GM18951 (cell line): ENCODE results near the gene SOX4.
"Not testable (repeated sequence)": the region's sequence is repeated elsewhere in the genome, so short reads cannot be mapped to it uniquely, and the experiment has no call there.

Experiments used
- POLR2A ChIP-seq: IDR thresholded peaks from 4 replicates; pipeline ENCODE4 v1.6.1; 2011; ENCODE audit warnings: mild to moderate bottlenecking; ENCODE audit not compliant: insufficient read length, insufficient read depth; ENCODE audit errors: extremely low read depth
- in situ Hi-C: fragments of 300-500 bp; cut with MboI; formaldehyde crosslinking; loops from one replicate; pipeline ENCODE4 v1.12.0; 2022; ENCODE audit warnings: low sequenced_read_pairs, mixed read lengths, inconsistent platforms; ENCODE audit not compliant: unreplicated experiment

The SOX4 gene

DNA sequence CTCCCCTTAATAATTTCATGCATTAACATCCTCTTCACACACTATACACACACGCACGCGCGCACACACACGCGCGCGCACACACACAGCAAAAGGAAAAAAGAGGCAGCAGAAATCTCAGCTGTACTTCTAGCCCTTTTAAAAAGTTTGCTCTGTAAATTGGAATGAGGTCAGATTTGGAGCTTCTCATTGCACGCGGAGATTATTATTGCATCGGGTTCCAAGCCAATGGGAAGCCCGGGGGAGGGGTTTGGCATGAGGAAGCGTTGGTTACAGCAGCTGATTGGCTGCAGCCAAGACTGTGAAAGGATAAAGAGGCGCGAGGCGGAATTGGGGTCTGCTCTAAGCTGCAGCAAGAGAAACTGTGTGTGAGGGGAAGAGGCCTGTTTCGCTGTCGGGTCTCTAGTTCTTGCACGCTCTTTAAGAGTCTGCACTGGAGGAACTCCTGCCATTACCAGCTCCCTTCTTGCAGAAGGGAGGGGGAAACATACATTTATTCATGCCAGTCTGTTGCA is at the start of gene SOX4:
Gene SOX4 (plus strand): TSS at position 340 of the 515 bp plus-strand sequence. CDS start 784 bp downstream, outside the sequence.
- TF ChIP-seq POLR2A: peak; percentile 98
- in situ Hi-C loops: loop anchor here (25.0 kb wide), 2 partner anchors 381 to 1031 kb away; no protein-coding TSS in a partner anchor

DNA sequence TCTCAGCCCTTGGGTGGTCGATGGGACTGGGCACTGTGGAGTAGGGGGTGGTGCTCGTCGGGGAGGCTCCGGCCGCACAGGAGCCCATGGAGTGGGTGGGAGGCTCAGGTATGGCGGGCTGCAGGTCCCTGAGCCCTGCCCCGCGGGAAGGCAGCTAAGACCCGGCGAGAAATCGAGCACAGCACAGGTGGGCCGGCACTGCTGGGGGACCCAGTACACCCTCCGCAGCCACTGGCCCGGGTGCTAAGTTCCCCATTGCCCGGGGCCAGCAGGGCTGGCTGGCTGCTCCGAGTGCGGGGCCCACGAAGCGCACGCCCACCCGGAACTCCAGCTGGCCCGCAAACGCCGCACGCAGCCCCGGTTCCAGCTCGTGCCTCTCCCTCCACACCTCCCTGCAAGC is 41.3 kb upstream of the SOX4 start:
- in situ Hi-C loops: not testable (repeated sequence)

GRCh38 chr6:21554286-21554685 is 39.3 kb upstream of the SOX4 start:
- in situ Hi-C loops: no loop called here
- no peak for TF ChIP-seq POLR2A

DNA sequence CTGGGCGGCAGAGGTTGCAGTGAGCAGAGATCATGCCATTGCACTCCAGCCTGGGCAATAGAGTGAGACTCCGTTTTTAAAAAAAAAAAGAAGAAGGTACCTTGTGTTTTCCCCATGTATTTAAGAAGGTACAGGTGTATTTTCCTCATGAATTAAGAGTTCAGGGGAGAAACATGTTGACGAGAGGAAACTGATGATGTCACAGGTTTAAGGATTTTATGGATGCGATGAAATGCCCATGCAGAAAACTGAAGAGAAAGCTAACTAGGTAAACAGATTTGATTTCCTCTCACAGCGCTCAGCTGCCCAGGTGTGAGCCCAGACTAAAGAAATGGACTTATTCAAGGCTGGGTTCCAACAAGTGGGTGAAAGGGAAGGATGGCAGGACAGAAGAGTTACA is 38.4 kb upstream of the SOX4 start:
- in situ Hi-C loops: no loop called here
- TF ChIP-seq POLR2A: no peak

- no peak for TF ChIP-seq POLR2A
- in situ Hi-C loops: no loop called here
These were observed 37.0 kb upstream of the SOX4 start for GRCh38 chr6:21556511-21556910.

DNA sequence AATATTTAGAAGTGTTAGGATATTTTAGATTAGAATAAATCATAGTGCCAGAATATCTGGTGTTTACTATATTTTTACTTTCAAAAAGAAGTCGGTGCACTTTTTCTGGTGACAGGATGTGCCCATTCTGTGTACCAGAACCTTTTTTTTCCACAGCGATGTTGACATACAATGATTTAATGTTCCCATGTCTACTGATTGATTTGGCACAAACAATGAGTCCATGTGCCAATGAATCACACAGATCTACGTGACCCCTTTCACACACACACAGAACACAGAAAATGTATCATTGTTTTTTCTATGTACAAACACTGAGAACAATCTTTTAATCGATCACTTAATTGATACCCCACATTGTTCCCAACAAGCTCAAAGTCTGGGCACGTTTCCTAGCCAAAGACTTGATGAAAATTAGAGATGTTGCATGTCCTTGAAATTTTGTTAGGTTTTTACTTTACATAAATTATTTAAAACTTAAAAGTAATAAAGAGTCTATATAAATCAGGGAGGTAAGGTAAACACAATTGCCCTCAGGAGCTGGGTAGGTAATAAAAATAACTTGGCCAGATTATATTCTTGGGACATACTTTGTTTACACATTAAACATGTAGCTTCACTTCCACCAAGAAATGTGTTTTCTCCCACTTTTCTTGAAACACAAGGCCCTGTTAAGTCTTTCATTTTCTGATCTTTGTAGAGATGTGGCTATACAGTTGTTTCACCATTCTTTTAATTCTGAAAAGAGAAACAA is 36.4 kb upstream of the SOX4 start:
- no peak for TF ChIP-seq POLR2A
- in situ Hi-C loops: no loop called here

GRCh38 chr6:21559238-21559637 is 34.3 kb upstream of the SOX4 start:
- in situ Hi-C loops: no loop called here
- TF ChIP-seq POLR2A: no peak

- TF ChIP-seq POLR2A: no peak
- in situ Hi-C loops: no loop called here
These were observed 33.3 kb upstream of the SOX4 start for GRCh38 chr6:21560249-21560648.

GRCh38 chr6:21565431-21565830 is 28.1 kb upstream of the SOX4 start:
- in situ Hi-C loops: no loop called here
- no peak for TF ChIP-seq POLR2A

DNA sequence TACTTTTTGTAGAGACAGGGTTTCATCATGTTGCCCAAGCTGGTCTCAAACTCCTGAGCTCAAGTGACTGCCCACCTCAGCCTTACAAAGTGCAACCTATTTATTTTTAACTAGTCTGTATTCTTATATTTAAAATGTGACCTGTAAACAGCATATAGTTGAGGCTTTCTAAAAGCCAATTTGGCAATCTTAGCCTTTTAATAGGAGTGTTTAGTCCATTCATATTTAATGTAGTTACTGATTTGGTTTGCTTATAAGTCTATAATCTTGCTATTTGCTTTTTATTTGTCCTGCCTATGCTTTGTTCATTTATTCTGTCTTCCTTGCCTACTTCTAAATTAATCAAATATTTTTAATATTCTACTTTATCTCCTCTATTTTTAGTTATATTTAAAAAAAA is 15.0 kb upstream of the SOX4 start:
- no peak for TF ChIP-seq POLR2A
- in situ Hi-C loops: loop anchor here (25.0 kb wide), 2 partner anchors 366 to 1016 kb away; no protein-coding TSS in a partner anchor

DNA sequence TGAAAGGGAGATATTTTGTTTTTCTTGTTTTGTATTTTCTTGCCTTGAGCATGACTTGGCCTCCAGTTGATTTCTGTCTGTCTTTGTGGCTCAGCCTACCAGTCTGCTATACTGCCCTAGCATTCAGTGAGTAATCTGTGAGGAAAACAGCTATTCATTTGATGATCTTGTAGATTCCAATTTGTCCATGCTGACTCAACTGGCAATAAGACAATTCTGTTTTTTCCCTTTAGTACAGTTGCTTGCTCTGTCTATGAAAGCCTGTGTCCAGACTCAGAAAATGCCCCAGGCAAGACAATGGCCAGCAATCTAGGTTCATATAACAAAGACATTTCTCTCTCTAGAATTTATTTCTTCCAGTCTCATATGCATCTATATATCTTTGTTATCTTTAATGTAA is 10.9 kb upstream of the SOX4 start:
- no peak for TF ChIP-seq POLR2A
- in situ Hi-C loops: loop anchor here (10.0 to 25.0 kb wide), 3 partner anchors 370 to 1020 kb away; no protein-coding TSS in a partner anchor

GRCh38 chr6:21586300-21586699 is 7.3 kb upstream of the SOX4 start:
- in situ Hi-C loops: loop anchor here (10.0 to 25.0 kb wide), 3 partner anchors 374 to 1024 kb away; no protein-coding TSS in a partner anchor
- TF ChIP-seq POLR2A: no peak

DNA sequence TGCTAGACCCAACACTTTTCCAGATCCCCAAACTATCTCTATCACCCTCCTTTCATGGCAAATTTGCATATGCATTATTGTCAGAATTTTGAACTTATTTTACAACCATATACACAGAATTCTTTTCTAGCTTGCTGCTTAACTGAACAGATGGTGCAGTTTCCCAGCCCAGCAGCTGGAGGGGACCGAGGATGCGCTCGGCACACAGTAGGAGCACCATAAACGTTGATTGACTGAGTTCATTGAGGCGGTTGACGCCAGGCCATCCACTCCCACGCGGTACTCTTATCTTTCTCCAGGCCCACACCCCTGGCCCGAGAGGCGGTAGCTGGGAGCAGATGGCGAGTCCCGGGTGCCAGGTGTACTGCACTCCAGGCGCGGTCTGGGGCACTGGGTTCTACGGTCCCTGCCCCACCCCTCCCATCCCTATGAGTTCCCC is 6.8 kb upstream of the SOX4 start:
- in situ Hi-C loops: loop anchor here (10.0 to 25.0 kb wide), 3 partner anchors 374 to 1024 kb away; no protein-coding TSS in a partner anchor
- TF ChIP-seq POLR2A: no peak

DNA sequence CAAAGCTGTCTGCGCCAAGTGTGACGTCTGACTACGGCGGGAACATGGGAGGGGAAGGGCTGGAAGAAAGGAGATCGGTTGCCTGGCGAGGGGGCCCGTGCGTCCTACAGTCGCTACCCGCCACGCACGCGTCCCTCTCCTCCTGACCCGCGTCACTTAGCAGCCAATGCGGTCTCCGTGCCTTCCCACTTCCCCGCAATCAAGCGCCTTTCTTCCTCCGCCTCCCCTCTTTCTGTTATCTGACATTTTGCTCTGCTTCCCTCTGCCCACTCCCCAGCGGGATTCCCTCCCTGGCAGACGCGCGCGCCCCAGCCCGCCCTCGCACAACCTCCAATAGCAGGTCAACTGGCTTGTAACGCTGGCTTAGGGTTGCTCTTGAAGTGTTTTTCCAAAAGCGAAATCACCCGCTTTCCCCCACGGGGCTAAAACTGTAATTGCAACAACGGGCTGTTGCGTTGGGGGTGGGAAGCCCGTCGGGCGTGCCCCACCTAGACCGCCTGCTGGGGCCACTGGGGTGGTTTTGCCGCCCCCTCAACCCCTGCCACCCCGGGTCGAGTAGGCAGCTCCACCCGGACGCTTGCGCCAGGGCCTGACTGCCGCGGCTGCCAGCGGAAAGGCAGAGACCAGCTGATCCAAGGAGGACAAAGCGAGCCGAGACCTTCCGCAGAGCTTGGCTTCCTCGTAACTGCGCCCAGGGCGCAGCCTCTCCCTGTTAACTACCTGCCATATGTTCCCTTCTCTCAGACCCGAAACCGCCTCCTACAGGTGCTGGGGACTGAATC is 6.2 kb upstream of the SOX4 start:
- in situ Hi-C loops: loop anchor here (10.0 to 25.0 kb wide), 3 partner anchors 375 to 1025 kb away; no protein-coding TSS in a partner anchor

More for the DNA sequence above, 6.2 kb upstream of the SOX4 start:
- TF ChIP-seq POLR2A: no peak
